MM.1S (cell line): ENCODE measurements around the gene TMEM106C.

Experiments
- DNase-seq: peaks from one replicate; pipeline ENCODE4 v3.0.0-alpha.2; 2015
- H2AFZ ChIP-seq: fragments of 300-600 bp; sonication (generic); 2 replicates; pipeline ENCODE4 v1.6.0; 2016; ENCODE audit warnings: antibody characterized with exemption, low read length
- H3F3A ChIP-seq: fragments of 300-600 bp; sonication (generic); 2 replicates; pipeline ENCODE4 v1.6.1; 2016; ENCODE audit warnings: mild to moderate bottlenecking, antibody characterized with exemption, low read length, moderate library complexity, mixed read lengths; ENCODE audit not compliant: insufficient read depth
- H3K27ac ChIP-seq: fragments of 300-600 bp; sonication (generic); 2 replicates; pipeline ENCODE4 v1.5.1; 2016; ENCODE audit warnings: mild to moderate bottlenecking, low read length
- H3K27me3 ChIP-seq: fragments of 300-600 bp; sonication (generic); replicated peaks from 2 replicates; pipeline ENCODE4 v1.6.0; 2016; ENCODE audit warnings: low read length; ENCODE audit not compliant: insufficient read depth
- H3K36me3 ChIP-seq: fragments of 300-600 bp; sonication (generic); replicated peaks from 2 replicates; pipeline ENCODE4 v1.6.1; 2016; ENCODE audit warnings: mild to moderate bottlenecking, low read length, mixed read lengths; ENCODE audit not compliant: insufficient read depth
- H3K4me1 ChIP-seq: fragments of 300-600 bp; sonication (generic); 2 replicates; pipeline ENCODE4 v1.6.1; 2016; ENCODE audit warnings: low read length, mixed read lengths
- H3K4me2 ChIP-seq: fragments of 300-600 bp; sonication (generic); 2 replicates; pipeline ENCODE4 v1.6.0; 2016; ENCODE audit warnings: low read depth, low read length
- H3K4me3 ChIP-seq: fragments of 300-600 bp; sonication (generic); 2 replicates; pipeline ENCODE4 v1.5.1; 2016; ENCODE audit warnings: low read length, mixed read lengths
- H3K79me2 ChIP-seq: fragments of 300-600 bp; sonication (generic); 2 replicates; pipeline ENCODE4 v1.6.1; 2016; ENCODE audit warnings: mixed run types, low read length, mixed read lengths
- H3K9ac ChIP-seq: fragments of 300-600 bp; sonication (generic); 2 replicates; pipeline ENCODE4 v1.6.1; 2016; ENCODE audit warnings: low read length, mixed read lengths
- H3K9me2 ChIP-seq: fragments of 300-600 bp; sonication (generic); replicated peaks from 2 replicates; pipeline ENCODE4 v1.6.1; 2016; ENCODE audit warnings: mild to moderate bottlenecking, low read length, mixed read lengths; ENCODE audit not compliant: insufficient read depth
- H3K9me3 ChIP-seq: fragments of 300-600 bp; sonication (generic); replicated peaks from 2 replicates; pipeline ENCODE4 v1.6.1; 2016; ENCODE audit warnings: mild to moderate bottlenecking, low read length, mixed read lengths; ENCODE audit not compliant: insufficient read depth
- H4K20me1 ChIP-seq: fragments of 300-600 bp; sonication (generic); 2 replicates; pipeline ENCODE4 v1.6.1; 2016; ENCODE audit warnings: mild to moderate bottlenecking, low read length, moderate library complexity, mixed read lengths; ENCODE audit not compliant: insufficient read depth
- CTCF ChIP-seq: fragments of 300-600 bp; sonication (generic); IDR thresholded peaks from 2 replicates; pipeline ENCODE4 v1.5.1; 2016; ENCODE audit warnings: antibody characterized with exemption, low read length, mixed read lengths
- EZH2 ChIP-seq: fragments of 300-600 bp; sonication (generic); optimal IDR thresholded peaks from 2 replicates; pipeline ENCODE3; 2017; ENCODE audit warnings: low read depth, mild to moderate bottlenecking, antibody characterized with exemption, low read length, mixed read lengths
- EZH2phosphoT487 ChIP-seq: fragments of 300-600 bp; sonication (generic); IDR thresholded peaks from 2 replicates; pipeline ENCODE4 v1.6.1; 2018; ENCODE audit warnings: antibody characterized with exemption, low read length

Gene TMEM106C

GRCh38 chr12:47997321-47997720 is 33.9 kb downstream of the TMEM106C start:
- Histone ChIP-seq H3K9me2 (no peaks in the 10 kb centered on the region), H3K9ac (no peak overlapping the region), H3K4me3 (no peak overlapping the region), H3K27me3 (peaks cover 41% of the 10 kb centered on the region), H3K4me1 (peaks cover 4% of the 10 kb centered on the region; the same call in 1 of the 2 replicates), H3F3A (no peaks in the 10 kb centered on the region), H3K79me2 (no peaks in the 10 kb centered on the region), H3K36me3 (no peaks in the 10 kb centered on the region), H3K9me3 (no peaks in the 10 kb centered on the region), H2AFZ (no peak overlapping the region), H3K4me2 (no peak overlapping the region), H3K27ac (no peak overlapping the region), H4K20me1 (no peaks in the 10 kb centered on the region)
- DNase-seq = no peak
- TF ChIP-seq EZH2phosphoT487 (no peak), CTCF (no peak), EZH2 (no peak)

GRCh38 chr12:47999816-48000215 is 36.4 kb downstream of the TMEM106C start:
- no peak overlapping the region for H3K9ac ChIP-seq
- no peaks in the 10 kb centered on the region for H3K79me2 ChIP-seq
- H3K9me2 ChIP-seq = no peaks in the 10 kb centered on the region
- H2AFZ ChIP-seq = no peak overlapping the region
- H3K4me2 ChIP-seq = no peak overlapping the region
- no peak overlapping the region for H3K4me3 ChIP-seq
- H3K27me3 ChIP-seq = peaks cover 66% of the 10 kb centered on the region
- no peak for TF ChIP-seq CTCF
- no peak for TF ChIP-seq EZH2
- TF ChIP-seq EZH2phosphoT487 = no peak
- no peak overlapping the region for H3K27ac ChIP-seq
- no peak for DNase-seq
- H3F3A ChIP-seq = no peaks in the 10 kb centered on the region
- H3K4me1 ChIP-seq = peaks cover 6% of the 10 kb centered on the region; the same call in 1 of the 2 replicates
- H3K36me3 ChIP-seq = no peaks in the 10 kb centered on the region
- no peaks in the 10 kb centered on the region for H4K20me1 ChIP-seq
- H3K9me3 ChIP-seq = no peaks in the 10 kb centered on the region

- H3K27me3 ChIP-seq = peaks cover 76% of the 10 kb centered on the region
- H3K79me2 ChIP-seq = no peaks in the 10 kb centered on the region
- H3F3A ChIP-seq = no peaks in the 10 kb centered on the region
- peak overlapping the region; percentile 53 for H3K4me3 ChIP-seq
- H3K9me3 ChIP-seq = no peaks in the 10 kb centered on the region
- H4K20me1 ChIP-seq = no peaks in the 10 kb centered on the region
- TF ChIP-seq EZH2phosphoT487 (no peak), EZH2 (no peak), CTCF (no peak)
- H3K9me2 ChIP-seq = no peaks in the 10 kb centered on the region
- no peak overlapping the region for H3K9ac ChIP-seq
- no peak for DNase-seq
- peaks cover 6% of the 10 kb centered on the region; the same call in 1 of the 2 replicates for H3K4me1 ChIP-seq
- H3K36me3 ChIP-seq = no peaks in the 10 kb centered on the region
- peak overlapping the region; percentile 45 for H2AFZ ChIP-seq
- peak overlapping the region; percentile 89 for H3K4me2 ChIP-seq
- no peak overlapping the region for H3K27ac ChIP-seq
These were observed 37.6 kb downstream of the TMEM106C start for GRCh38 chr12:48000878-48001504.
